Right lobe of liver (tissue), 6 donors: ENCODE results near the gene NDUFS7. TPM values are rescaled to one million over a fixed set of nuclear protein-coding genes. Genes with fewer than 3 reads are reported as not detected.
A peak's percentile ranks its signal among the peaks of the same experiment; 100 is the strongest.
"Not testable (repeated sequence)": the region's sequence is repeated elsewhere in the genome, so short reads cannot be mapped to it uniquely, and the experiment has no call there.

Experiments used
- ATAC-seq, 4 donors: fragments of 200-7000 bp; cut with Tn5 transposase; one replicate each; pipeline ENCODE4 v1.9.1; 2020; ENCODE audit warnings: mild to moderate bottlenecking in 4 of 4, moderate library complexity in 4 of 4
- DNase-seq, 3 donors: peaks; one replicate each; pipeline ENCODE4 v3.0.0-alpha.2; 2020
- H3K27ac ChIP-seq, 3 donors: fragments of 200-600 bp; one replicate each; pipeline ENCODE4 v1.8.0; 2022
- H3K27me3 ChIP-seq, 2 donors: fragments of 200-600 bp; one replicate each; pipeline ENCODE4 v1.8.0; 2022
- H3K36me3 ChIP-seq, 4 donors: fragments of 200-600 bp; sonication (generic) in 1 of 4; one replicate each; pipeline versions ENCODE4 v1.5.1 to v1.8.0; 2017 to 2022; ENCODE audit warnings: control low read depth in 1 of 4
- H3K4me1 ChIP-seq, 4 donors: fragments of 200-600 bp; sonication (generic) in 1 of 4; one replicate each; pipeline versions ENCODE4 v1.5.1 to v1.8.0; 2017 to 2022; ENCODE audit warnings: control low read depth in 1 of 4
- H3K4me3 ChIP-seq, 3 donors: fragments of 200-600 bp; one replicate each; pipeline ENCODE4 v1.8.0; 2022
- H3K9me3 ChIP-seq, 4 donors: fragments of 200-600 bp; sonication (generic) in 1 of 4; one replicate each; pipeline versions ENCODE4 v1.5.1 to v1.8.0; 2017 to 2022; ENCODE audit warnings: control low read depth in 1 of 4
- POLR2A ChIP-seq: fragments of 450-650 bp; IDR thresholded peaks from one replicate; pipeline ENCODE4 v1.6.1; 2017; ENCODE audit warnings: antibody characterized with exemption, mild to moderate bottlenecking
- WGBS: methylation state at CpG from one replicate; pipeline ENCODE4 v1.1.6; 2018; ENCODE audit warnings: low coverage, low lambda C conversion rate; ENCODE audit not compliant: insufficient coverage; ENCODE audit errors: missing lambda C conversion rate; 5-methylcytosine and 5-hydroxymethylcytosine counted together
- intact Hi-C, 2 donors: fragments of 100-400 bp; cut with DNase I; formaldehyde crosslinking; loops; one replicate each; pipeline versions ENCODE4 v1.11.2 to v1.14.1; 2022
- total RNA-seq, 6 experiments: library from RNA; depleted of rRNA in 2 of 6; stranded (reverse); fragments of >200 nt in 2 of 6; fragmentation: NEBNext Ultra II Directional in 3 of 6; extraction: Animal tissue kit (Norgen Biotek cat#: 25700) in 3 of 6; gene quantifications; one replicate each; pipeline versions ENCODE4 v1.1.0 to v1.2.4, GENCODE V29; 2016 to 2023
- TF ChIP-seq, protein P1 (sequence below), 4 donors: fragments of 200-600 bp in 3 of 4; fragments of 450-650 bp in 1 of 4; IDR thresholded peaks; one replicate each; pipeline versions ENCODE4 v1.5.1 to v1.8.0; 2016 to 2022; ENCODE audit warnings: antibody characterized with exemption in 4 of 4, mild to moderate bottlenecking in 2 of 4
- donor health status: DM: no; HTN: yes; CAD: no.
- donor health status: DM: no; HTN: no; CAD: no.
- donor health status: DM: no; HTN: no; CAD: no.
- donor health status: DM: no; HTN: yes; CAD: no.
- donor health status: DM: no; HTN: yes; CAD: no.

Gene NDUFS7
- total RNA-seq, 6 experiments from 2014 or later, result 70.1 to 210 (median 85.0) TPM

DNA sequence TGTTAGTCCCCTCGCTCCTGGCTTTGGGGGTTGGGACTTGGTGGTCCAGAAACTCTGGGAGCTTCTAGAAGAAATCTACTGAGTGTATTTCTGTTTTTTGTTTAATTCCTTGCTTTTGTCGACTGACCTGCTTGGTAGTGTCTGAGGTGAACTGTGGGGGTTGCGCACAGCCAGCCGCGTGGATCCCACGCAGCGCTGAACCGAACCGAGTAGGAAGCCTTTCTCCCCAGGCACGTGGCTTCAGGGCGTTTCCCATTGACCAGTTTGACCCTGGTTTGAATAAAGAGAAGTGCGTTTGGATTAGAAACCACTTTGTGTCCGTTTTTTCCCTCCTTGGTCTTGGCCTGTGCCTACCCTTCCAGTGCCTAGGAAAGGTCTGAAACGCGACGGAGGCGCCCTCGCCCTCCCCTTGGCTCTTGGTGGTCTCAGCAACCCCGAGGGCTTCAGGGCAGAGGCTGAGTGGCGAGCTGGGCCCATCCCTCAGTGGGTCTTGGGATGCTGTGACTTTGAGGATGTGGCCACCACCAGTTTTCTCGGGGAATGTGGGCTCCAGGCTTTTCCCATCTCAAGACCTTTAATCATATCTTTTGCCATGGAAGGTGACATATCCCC, 51.8 kb downstream of the NDUFS7 start:
- 87% methylated on average over 11 of the region's 21 CpGs for WGBS

DNA sequence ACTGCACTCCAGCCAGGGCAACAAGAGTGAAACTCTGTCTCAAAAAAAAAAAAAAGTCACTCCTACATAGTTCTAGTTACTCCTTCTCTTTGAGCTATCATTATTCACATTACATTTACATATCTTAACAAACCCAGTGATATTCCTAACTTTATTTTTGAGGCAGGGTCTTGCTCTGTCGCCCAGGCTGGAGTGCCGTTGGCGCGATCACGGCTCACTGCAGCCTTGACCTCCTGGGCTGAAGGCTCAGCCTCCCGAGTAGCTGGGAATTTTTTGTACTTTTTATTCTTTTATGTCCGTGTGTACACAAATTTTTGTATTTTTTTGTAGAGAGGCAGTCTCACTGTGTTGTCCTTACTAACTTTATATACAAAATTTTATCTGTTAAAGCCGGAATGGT, 53.9 kb downstream of the NDUFS7 start:
- Histone ChIP-seq H3K9me3 (no peaks in the 10 kb centered on the region), H3K36me3 (peaks cover 0 to 45% (median 20%) of the 10 kb centered on the region in 4 donors), H3K4me3 (peak overlapping the region in 2 of 3 donors; percentile 97 to 99), H3K27ac (peak overlapping the region; percentile 55 to 75 (median 57)), H3K27me3 (no peaks in the 10 kb centered on the region), H3K4me1 (peaks cover 0 to 10% (median 3%) of the 10 kb centered on the region in 4 donors)
- WGBS, result 27% methylated on average over 8 of the region's 8 CpGs
- DNase-seq, result no peak
- intact Hi-C loops, result no loop called here
- ATAC-seq, result peak in 2 of 4 donors; percentile 3 to 9
- TF ChIP-seq, protein P1, sequence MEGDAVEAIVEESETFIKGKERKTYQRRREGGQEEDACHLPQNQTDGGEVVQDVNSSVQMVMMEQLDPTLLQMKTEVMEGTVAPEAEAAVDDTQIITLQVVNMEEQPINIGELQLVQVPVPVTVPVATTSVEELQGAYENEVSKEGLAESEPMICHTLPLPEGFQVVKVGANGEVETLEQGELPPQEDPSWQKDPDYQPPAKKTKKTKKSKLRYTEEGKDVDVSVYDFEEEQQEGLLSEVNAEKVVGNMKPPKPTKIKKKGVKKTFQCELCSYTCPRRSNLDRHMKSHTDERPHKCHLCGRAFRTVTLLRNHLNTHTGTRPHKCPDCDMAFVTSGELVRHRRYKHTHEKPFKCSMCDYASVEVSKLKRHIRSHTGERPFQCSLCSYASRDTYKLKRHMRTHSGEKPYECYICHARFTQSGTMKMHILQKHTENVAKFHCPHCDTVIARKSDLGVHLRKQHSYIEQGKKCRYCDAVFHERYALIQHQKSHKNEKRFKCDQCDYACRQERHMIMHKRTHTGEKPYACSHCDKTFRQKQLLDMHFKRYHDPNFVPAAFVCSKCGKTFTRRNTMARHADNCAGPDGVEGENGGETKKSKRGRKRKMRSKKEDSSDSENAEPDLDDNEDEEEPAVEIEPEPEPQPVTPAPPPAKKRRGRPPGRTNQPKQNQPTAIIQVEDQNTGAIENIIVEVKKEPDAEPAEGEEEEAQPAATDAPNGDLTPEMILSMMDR (IDR thresholded peaks at IDR 0.05), result no peak
- TF ChIP-seq POLR2A, result no peak

More for the DNA sequence above, 51.8 kb downstream of the NDUFS7 start:
- Histone ChIP-seq H3K36me3 (peaks cover 0 to 39% (median 13%) of the 10 kb centered on the region in 4 donors), H3K9me3 (no peaks in the 10 kb centered on the region), H3K27ac (no peak overlapping the region), H3K27me3 (no peaks in the 10 kb centered on the region), H3K4me3 (no peak overlapping the region), H3K4me1 (peaks cover 0 to 10% (median 3%) of the 10 kb centered on the region in 4 donors)
- ATAC-seq, result no peak
- intact Hi-C loops, result no loop called here
- TF ChIP-seq POLR2A, result no peak
- TF ChIP-seq, protein P1 (IDR thresholded peaks at IDR 0.05), result no peak
- no peak for DNase-seq

DNA sequence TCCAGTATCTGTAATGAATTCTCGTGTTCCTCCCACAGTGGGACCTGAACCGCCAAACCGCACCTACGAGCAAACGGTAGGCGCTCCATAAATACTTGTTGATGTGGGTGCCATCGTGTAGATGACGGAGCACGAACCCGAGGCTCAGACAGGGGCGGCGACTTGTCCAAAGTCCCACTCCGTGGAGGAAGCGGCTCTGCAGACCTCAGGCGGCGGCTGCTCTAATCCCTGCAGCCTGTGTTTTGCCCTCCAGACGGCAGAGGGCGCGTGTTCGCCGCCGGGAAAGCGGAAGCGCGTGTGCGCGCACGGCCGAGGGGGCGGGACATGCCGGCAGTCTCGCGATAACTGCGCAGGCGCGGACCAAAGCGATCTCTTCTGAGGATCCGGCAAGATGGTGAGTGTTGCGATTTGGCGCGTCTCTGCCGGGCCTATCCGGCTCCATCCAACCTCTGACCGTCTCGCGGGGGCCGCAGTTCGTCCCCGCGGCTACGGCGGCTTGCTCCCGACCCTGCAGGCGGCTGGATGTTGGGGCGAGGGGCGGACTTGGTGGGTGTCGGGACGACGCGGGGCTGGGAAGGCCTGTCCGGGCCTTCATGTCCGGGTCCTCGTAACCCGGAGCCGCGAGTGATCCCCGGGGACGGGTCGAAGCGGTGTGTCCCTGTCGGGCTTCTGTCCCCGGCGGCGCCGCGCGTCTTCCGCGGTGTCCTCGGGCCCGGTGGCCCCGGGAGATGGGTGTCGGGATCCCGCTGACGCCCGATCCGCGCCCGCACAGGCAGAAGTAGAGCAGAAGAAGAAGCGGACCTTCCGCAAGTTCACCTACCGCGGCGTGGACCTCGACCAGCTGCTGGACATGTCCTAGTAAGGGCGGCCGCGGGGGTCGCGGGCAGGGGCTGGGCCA, 54.6 kb downstream of the NDUFS7 start, which contains the start of gene RPS15:
RPS15 (plus strand) TSS at position 362 of the 898 bp plus-strand sequence; CDS start at position 392, 30 bp downstream.
- peak; percentile 86 for TF ChIP-seq POLR2A
- TF ChIP-seq, protein P1 (IDR thresholded peaks at IDR 0.05), result peak; percentile 88 to 99 (median 96)
- peak; percentile 92 to 98 (median 94) for ATAC-seq
- peak within 1 kb of the TSS; percentile 64 to 76 (median 75) for H3K27ac ChIP-seq
- WGBS, result 0% methylated on average over 11 of the region's 100 CpGs
- peaks cover 0 to 10% (median 3%) of the 10 kb centered on the region in 4 donors for H3K4me1 ChIP-seq
- peak; percentile 96 to 97 (median 97) for DNase-seq
- H3K4me3 ChIP-seq, result peak within 1 kb of the TSS; percentile 84 to 99 (median 97)
- intact Hi-C loops, result no loop called here
- H3K27me3 ChIP-seq, result no peaks in the 10 kb centered on the region
- peaks cover 0 to 38% (median 16%) of the 10 kb centered on the region in 4 donors for H3K36me3 ChIP-seq
- no peaks in the 10 kb centered on the region for H3K9me3 ChIP-seq

DNA sequence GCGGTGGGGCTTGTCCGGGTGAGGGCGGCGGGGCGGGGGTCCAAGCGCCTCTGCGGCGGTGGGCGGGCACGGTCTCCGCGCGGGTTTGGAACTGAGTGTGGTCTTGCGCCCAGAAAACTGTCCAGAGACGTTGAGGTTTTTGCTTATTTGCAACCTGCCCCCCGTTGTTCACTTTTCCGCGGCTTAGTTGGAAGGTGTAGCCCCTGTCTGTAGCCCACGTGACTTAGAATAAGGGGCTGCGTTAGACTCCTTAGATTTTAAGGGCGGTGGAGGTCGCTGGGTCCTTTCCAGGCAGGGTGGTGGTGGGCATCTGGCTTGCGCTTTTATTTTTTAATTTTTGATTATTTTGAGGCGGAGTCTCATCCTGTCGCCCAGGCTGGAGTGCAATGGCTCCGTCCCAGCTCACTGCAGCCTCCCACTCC, 55.2 kb downstream of the NDUFS7 start:
- Histone ChIP-seq H3K4me3 (peak overlapping the region; percentile 84 to 99 (median 97)), H3K27me3 (no peaks in the 10 kb centered on the region), H3K27ac (peak overlapping the region; percentile 64 to 76 (median 75)), H3K9me3 (no peaks in the 10 kb centered on the region), H3K36me3 (peaks cover 0 to 31% (median 15%) of the 10 kb centered on the region in 4 donors), H3K4me1 (peaks cover 0 to 10% (median 3%) of the 10 kb centered on the region in 4 donors)
- no peak for TF ChIP-seq POLR2A
- TF ChIP-seq, protein P1 (IDR thresholded peaks at IDR 0.05), result no peak
- 2% methylated on average over 11 of the region's 26 CpGs for WGBS
- intact Hi-C loops, result no loop called here
- DNase-seq (no peak), ATAC-seq (no peak)

DNA sequence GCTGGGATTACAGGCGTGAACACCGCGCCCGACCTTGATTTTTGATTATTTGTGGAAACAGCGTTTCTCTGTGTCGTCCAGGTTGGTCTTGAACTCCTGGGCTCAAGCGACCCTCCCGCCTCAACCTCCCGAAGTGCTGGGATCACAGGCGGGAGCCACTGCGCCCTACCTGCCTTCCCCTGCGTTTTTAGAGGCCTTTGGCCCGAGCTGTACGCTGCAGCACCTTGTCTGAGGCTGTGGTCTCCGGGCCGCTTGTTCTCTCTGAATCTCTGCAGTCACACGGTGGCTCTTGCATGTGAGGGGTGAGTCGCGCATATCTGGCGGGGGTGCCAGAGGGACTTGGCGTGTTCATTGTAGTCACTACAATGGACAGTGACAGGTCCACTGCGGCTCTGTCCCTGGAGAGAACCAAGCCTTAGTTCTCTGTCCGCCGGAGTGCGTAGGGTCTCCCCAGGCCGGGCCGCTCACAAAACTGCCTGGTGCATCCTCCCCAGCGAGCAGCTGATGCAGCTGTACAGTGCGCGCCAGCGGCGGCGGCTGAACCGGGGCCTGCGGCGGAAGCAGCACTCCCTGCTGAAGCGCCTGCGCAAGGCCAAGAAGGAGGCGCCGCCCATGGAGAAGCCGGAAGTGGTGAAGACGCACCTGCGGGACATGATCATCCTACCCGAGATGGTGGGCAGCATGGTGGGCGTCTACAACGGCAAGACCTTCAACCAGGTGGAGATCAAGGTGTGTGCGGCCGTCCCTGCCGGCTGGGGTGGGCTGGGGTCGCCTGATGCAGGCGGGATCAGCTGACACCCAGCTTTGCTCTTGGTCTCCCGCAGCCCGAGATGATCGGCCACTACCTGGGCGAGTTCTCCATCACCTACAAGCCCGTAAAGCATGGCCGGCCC, 56.1 kb downstream of the NDUFS7 start:
- not testable (repeated sequence) for H3K27ac ChIP-seq

More for the DNA sequence above, 56.1 kb downstream of the NDUFS7 start:
- ATAC-seq, DNase-seq, H3K9me3 ChIP-seq, H3K27me3 ChIP-seq: not testable (repeated sequence)
- 53% methylated on average over 21 of the region's 57 CpGs for WGBS
- peak overlapping the region; percentile 84 to 99 (median 97) for H3K4me3 ChIP-seq
- intact Hi-C loops, result loop anchor here in 1 of 2 donors (10.0 kb wide), 1 partner anchor 75 kb away; the partner anchor contains the start of gene ADAMTSL5
- peaks cover 0 to 31% (median 15%) of the 10 kb centered on the region in 4 donors for H3K36me3 ChIP-seq
- peaks cover 0 to 10% (median 3%) of the 10 kb centered on the region in 4 donors for H3K4me1 ChIP-seq
